Osteocyte (in vitro differentiated cells): ENCODE data around the gene ALDH3B2. TPM values are rescaled to one million over a fixed set of nuclear protein-coding genes. Genes with fewer than 3 reads are reported as not detected.
"Not testable (repeated sequence)": the region's sequence is repeated elsewhere in the genome, so short reads cannot be mapped to it uniquely, and the experiment has no call there.

Experiments
- DNase-seq: peaks from one replicate; pipeline ENCODE4 v3.0.0; 2021; ENCODE audit warnings: mixed read lengths; ENCODE audit not compliant: unreplicated experiment; ENCODE audit errors: extremely low spot score
- H3K27ac Mint-ChIP-seq: one replicate; pipeline ENCODE4 v1.8.0; 2021; ENCODE audit warnings: mild to moderate bottlenecking, mixed read lengths; ENCODE audit not compliant: unreplicated experiment
- H3K27me3 Mint-ChIP-seq: one replicate; pipeline ENCODE4 v1.8.0; 2021; ENCODE audit warnings: mixed read lengths; ENCODE audit not compliant: unreplicated experiment
- H3K36me3 Mint-ChIP-seq: one replicate; pipeline ENCODE4 v1.8.0; 2021; ENCODE audit warnings: mixed read lengths; ENCODE audit not compliant: unreplicated experiment
- H3K4me1 Mint-ChIP-seq: one replicate; pipeline ENCODE4 v1.8.0; 2021; ENCODE audit warnings: mixed read lengths; ENCODE audit not compliant: unreplicated experiment
- H3K4me3 Mint-ChIP-seq: one replicate; pipeline ENCODE4 v1.8.0; 2021; ENCODE audit warnings: mild to moderate bottlenecking, moderate library complexity, mixed read lengths; ENCODE audit not compliant: unreplicated experiment
- H3K9me3 Mint-ChIP-seq: one replicate; pipeline ENCODE4 v1.8.0; 2021; ENCODE audit warnings: mixed read lengths; ENCODE audit not compliant: unreplicated experiment
- long read RNA-seq: library from polyadenylated mRNA; unstranded; transcript quantifications from one replicate; pipeline ENCODE4 v2.0.0, GENCODE V29; 2021
- total RNA-seq: library from RNA; stranded (reverse); gene quantifications from 2 replicates; pipeline ENCODE4 v1.2.1, GENCODE V29; 2021
- TF ChIP-seq, protein P1 (sequence below): fragments of 200-600 bp; sonication (generic); IDR thresholded peaks from 2 replicates; pipeline ENCODE4 v1.5.0; 2021; ENCODE audit warnings: antibody characterized with exemption, mild to moderate bottlenecking, moderate library complexity

The ALDH3B2 gene, protein sequence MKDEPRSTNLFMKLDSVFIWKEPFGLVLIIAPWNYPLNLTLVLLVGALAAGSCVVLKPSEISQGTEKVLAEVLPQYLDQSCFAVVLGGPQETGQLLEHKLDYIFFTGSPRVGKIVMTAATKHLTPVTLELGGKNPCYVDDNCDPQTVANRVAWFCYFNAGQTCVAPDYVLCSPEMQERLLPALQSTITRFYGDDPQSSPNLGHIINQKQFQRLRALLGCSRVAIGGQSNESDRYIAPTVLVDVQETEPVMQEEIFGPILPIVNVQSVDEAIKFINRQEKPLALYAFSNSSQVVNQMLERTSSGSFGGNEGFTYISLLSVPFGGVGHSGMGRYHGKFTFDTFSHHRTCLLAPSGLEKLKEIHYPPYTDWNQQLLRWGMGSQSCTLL
- total RNA-seq, result not detected in 2 replicates
- long read RNA-seq, result 0 reads

DNA sequence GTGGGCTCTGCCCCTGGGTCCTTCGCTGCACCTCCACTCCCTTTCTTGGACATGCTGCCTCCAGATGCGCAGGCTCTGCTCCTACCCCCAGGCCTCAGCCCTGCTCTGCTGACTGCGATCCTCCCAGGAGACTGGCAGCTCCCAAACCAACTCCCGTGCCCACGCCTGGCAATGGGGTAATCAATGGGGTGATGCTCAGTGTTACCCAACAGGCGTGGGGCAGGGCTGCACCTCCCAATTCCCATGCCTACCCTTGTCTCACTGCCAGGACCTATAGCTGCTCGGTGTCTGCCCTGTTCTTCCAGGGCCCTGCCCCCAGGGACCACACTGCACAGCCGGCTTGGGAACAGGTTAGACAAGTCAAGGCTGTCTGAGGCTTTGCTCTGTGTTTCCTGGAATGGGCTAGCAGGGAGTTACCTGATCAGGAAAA is at the start of gene ALDH3B2:
ALDH3B2 (minus strand) TSS at position 182 of the 430 bp plus-strand sequence. CDS start 7,688 bp downstream, outside the sequence.
- TF ChIP-seq, protein P1, sequence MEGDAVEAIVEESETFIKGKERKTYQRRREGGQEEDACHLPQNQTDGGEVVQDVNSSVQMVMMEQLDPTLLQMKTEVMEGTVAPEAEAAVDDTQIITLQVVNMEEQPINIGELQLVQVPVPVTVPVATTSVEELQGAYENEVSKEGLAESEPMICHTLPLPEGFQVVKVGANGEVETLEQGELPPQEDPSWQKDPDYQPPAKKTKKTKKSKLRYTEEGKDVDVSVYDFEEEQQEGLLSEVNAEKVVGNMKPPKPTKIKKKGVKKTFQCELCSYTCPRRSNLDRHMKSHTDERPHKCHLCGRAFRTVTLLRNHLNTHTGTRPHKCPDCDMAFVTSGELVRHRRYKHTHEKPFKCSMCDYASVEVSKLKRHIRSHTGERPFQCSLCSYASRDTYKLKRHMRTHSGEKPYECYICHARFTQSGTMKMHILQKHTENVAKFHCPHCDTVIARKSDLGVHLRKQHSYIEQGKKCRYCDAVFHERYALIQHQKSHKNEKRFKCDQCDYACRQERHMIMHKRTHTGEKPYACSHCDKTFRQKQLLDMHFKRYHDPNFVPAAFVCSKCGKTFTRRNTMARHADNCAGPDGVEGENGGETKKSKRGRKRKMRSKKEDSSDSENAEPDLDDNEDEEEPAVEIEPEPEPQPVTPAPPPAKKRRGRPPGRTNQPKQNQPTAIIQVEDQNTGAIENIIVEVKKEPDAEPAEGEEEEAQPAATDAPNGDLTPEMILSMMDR, result no peak
- no peaks in the 10 kb centered on the region for H3K4me1 Mint-ChIP-seq
- H3K4me3 Mint-ChIP-seq, result no peak within 1 kb of the TSS
- H3K27me3 Mint-ChIP-seq, result peaks cover 37% of the 10 kb centered on the region
- no peaks in the 10 kb centered on the region for H3K9me3 Mint-ChIP-seq
- no peaks in the 10 kb centered on the region for H3K36me3 Mint-ChIP-seq
- no peak for DNase-seq
- H3K27ac Mint-ChIP-seq, result no peak within 1 kb of the TSS

DNA sequence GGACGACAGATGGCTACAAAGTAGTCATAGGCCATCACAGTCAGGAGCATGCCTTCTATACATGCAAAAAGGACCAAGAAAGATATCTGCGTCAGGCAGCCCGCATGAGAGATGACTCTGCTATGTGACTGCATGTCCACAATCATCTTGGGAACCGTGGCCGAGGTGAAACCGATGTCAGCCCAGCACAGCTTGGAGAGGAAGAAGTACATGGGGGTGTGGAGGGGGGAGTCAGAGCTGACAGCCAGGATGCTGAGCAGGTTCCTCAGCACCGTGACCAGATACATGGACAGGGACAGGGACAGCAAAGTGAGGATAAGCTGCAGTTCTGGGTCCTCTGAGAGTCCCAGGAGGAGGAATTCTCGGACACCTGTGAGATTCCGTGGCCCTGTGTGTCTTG is 48.6 kb upstream of the ALDH3B2 start:
- H3K4me1 Mint-ChIP-seq, H3K4me3 Mint-ChIP-seq, DNase-seq, H3K9me3 Mint-ChIP-seq, H3K36me3 Mint-ChIP-seq, H3K27ac Mint-ChIP-seq: not testable (repeated sequence)
- peaks cover 31% of the 10 kb centered on the region for H3K27me3 Mint-ChIP-seq

DNA sequence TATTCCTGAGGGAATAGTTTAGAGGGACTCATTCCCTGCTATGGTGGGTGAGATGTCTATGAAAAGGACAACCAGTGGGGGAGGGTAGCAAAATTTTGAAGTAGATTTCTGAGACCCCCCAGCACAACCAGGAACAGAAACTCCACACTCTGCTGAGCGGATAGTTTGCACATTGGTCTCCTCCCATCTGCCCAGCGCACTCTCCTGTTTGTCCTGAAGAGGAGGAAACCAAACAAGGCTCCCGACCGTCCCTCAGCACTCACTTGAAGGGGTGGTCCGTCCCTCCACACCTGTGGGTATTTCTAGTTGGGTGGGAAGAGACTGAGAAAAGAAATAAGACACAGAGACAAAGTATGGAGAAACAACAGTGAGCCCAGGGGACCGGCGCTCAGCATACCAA is 41.8 kb upstream of the ALDH3B2 start:
- H3K9me3 Mint-ChIP-seq, H3K36me3 Mint-ChIP-seq, H3K4me1 Mint-ChIP-seq, H3K4me3 Mint-ChIP-seq, DNase-seq, H3K27ac Mint-ChIP-seq: not testable (repeated sequence)
- H3K27me3 Mint-ChIP-seq, result peaks cover 31% of the 10 kb centered on the region

DNA sequence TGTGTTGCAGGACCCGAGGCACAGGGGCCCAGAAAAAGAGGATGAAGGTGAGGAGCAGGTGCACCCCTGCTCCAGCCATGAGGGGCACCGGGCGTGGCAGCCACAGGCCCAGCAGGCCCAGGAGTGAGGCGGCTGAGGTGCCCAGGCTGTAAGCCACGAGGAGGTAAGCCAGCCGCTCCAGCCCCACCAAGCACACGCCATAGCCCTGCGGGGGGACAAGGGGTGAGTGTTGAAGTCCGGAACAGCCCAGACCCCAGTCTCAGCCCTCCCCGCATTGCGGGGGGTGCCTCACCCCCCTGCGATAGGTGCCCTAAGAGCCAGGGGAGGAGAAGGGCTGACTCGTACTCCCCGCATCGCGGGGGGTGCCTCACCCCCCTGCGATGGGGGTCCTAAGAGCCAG is 41.4 kb upstream of the ALDH3B2 start:
- not testable (repeated sequence) for H3K27ac Mint-ChIP-seq, H3K36me3 Mint-ChIP-seq, H3K4me3 Mint-ChIP-seq, DNase-seq, H3K9me3 Mint-ChIP-seq, H3K4me1 Mint-ChIP-seq
- H3K27me3 Mint-ChIP-seq, result peaks cover 32% of the 10 kb centered on the region

DNA sequence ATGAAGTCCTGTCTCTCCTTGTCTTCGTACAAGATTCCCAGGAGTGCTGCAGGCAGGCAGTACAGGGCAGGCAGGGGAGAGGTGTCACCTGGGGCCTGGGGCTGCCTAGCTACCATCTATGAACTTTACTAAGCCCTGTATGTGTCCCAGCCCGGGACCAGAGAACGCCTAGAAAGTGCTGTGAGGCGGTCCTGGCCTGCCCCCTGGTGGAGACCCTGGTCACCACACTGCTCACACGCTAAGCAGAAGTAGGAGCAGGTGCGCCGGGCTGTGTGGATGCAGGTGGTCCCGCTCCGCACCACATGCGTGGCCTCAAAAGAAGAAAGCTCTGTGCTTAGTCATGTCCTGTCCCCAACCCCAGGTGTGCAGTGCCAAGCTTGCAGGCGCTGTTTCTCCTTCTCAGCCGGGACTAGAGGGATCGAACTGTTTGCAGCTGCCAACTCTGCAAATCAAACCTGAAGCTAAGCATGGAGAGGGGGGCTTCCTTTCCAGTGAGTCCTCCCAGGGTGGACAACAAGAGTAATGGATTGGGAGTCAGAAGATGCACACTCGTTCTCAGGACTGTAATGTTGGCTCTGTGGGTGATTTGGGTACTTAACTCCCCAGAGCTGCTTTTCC is 39.6 kb upstream of the ALDH3B2 start:
- not testable (repeated sequence) for DNase-seq, H3K9me3 Mint-ChIP-seq, H3K4me3 Mint-ChIP-seq, H3K4me1 Mint-ChIP-seq, H3K36me3 Mint-ChIP-seq, H3K27ac Mint-ChIP-seq
- peaks cover 40% of the 10 kb centered on the region for H3K27me3 Mint-ChIP-seq
- TF ChIP-seq, protein P1, result peak; percentile 50

DNA sequence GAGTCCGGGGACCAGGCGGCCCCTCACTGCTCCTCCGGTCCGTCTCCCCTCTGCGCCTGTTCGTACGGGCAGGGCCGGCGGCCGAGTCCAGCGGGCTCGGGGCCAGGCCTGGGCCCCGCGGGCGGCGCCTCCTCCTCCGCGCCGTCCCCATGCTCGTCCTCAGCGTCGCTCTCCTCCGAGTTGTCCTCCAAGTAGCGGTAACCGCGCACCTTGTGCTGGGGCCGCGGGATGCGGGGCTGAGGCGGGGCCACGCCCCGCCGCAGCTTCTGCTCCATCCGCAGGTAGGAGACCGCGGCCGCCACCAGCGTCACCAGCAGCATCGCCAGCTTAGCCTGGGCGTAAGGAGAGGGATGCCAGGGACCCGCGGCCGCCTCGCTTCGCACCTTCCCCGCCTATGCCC is 37.3 kb upstream of the ALDH3B2 start:
- not testable (repeated sequence) for H3K9me3 Mint-ChIP-seq, H3K36me3 Mint-ChIP-seq, H3K27ac Mint-ChIP-seq, H3K4me1 Mint-ChIP-seq, H3K4me3 Mint-ChIP-seq, DNase-seq
- peaks cover 25% of the 10 kb centered on the region for H3K27me3 Mint-ChIP-seq

DNA sequence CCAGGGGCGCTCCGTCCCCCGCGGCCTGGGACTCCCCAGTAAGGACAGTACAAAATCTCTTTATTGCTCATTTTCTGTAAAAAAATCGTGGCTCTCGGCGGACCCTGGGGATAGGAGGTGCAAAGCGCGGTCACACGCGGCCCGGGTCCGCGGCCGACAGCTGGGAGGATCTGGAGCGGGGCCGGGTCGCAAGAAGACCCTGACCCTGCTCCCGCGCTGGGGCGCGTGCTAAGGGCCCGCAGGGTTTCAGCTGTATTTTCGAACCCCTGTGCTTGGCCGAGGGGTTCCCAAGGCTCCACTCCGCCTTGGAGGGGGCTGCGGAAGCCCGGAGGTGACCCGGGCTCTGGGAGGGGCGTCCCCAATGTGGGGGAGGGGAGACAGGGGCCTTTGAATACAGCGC is 36.8 kb upstream of the ALDH3B2 start:
- H3K9me3 Mint-ChIP-seq, H3K27ac Mint-ChIP-seq, DNase-seq, H3K36me3 Mint-ChIP-seq, H3K4me1 Mint-ChIP-seq, H3K4me3 Mint-ChIP-seq: not testable (repeated sequence)
- H3K27me3 Mint-ChIP-seq, result peaks cover 22% of the 10 kb centered on the region

DNA sequence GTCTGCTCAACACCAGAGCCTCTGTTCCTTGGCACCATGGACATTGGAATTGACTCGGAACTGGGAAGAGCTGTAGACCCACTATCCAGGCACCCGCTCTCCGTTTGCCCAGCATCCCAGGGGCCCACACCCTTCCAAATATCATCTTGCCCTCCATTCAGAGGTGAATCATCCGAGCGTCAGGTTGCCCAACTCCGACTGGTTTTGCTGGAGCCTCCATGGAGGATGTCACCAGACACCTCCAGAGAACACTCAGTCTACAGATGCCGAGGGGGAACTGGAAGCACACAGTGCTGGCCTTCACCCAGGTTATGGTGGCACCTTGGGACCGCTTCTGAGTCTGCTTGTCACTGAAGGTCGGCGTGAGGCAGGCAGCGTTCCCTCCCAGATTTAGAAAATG is 35.4 kb upstream of the ALDH3B2 start:
- H3K9me3 Mint-ChIP-seq, DNase-seq, H3K27ac Mint-ChIP-seq, H3K36me3 Mint-ChIP-seq, H3K4me1 Mint-ChIP-seq, H3K4me3 Mint-ChIP-seq: not testable (repeated sequence)
- peaks cover 24% of the 10 kb centered on the region for H3K27me3 Mint-ChIP-seq
